Sigmoid colon (tissue), 7 donors: ENCODE results near the gene IRX5. TPM values are rescaled to one million over a fixed set of nuclear protein-coding genes. Genes with fewer than 3 reads are reported as not detected.

Experiments used
- DNase-seq: peaks from one replicate; pipeline ENCODE4 v3.0.0-alpha.2; 2019
- H3K27ac ChIP-seq, 4 donors: fragments of 200-600 bp; sonication (generic); one replicate each; pipeline ENCODE4 v1.5.1; 2016 to 2019; ENCODE audit warnings: mild to moderate bottlenecking in 1 of 4
- H3K27me3 ChIP-seq, 3 donors: fragments of 200-600 bp; sonication (generic); one replicate each; pipeline ENCODE4 v1.5.1; 2019; ENCODE audit warnings: mild to moderate bottlenecking in 1 of 3
- H3K36me3 ChIP-seq, 4 donors: fragments of 200-600 bp; sonication (generic); one replicate each; pipeline ENCODE4 v1.5.1; 2016 to 2019
- H3K4me1 ChIP-seq, 4 donors: fragments of 200-600 bp; sonication (generic); one replicate each; pipeline ENCODE4 v1.5.1; 2017 to 2019
- H3K4me3 ChIP-seq, 4 donors: fragments of 200-600 bp; sonication (generic); one replicate each; pipeline ENCODE4 v1.5.1; 2017 to 2019; ENCODE audit warnings: mild to moderate bottlenecking in 2 of 4, moderate library complexity in 1 of 4
- H3K9me3 ChIP-seq, 4 donors: fragments of 200-600 bp in 3 of 4; sonication (generic) in 3 of 4; one replicate each; pipeline versions ENCODE4 v1.5.1 to v1.6.1; 2013 to 2019
- EP300 ChIP-seq, 4 donors: sonication (generic); formaldehyde crosslinking; IDR thresholded peaks; one replicate each; pipeline ENCODE4 v1.6.1; 2017; ENCODE audit warnings: antibody characterized with exemption in 4 of 4
- POLR2A ChIP-seq, 2 donors: fragments of 450-650 bp; IDR thresholded peaks; one replicate each; pipeline ENCODE4 v1.6.1; 2016; ENCODE audit warnings: antibody characterized with exemption in 2 of 2, mild to moderate bottlenecking in 2 of 2, moderate library complexity in 2 of 2
- POLR2AphosphoS5 ChIP-seq, 4 donors: sonication (generic); formaldehyde crosslinking; IDR thresholded peaks; one replicate each; pipeline ENCODE4 v1.6.1; 2017; ENCODE audit warnings: antibody characterized with exemption in 4 of 4
- WGBS, 2 donors: extraction: QIAGEN DNeasy Blood & Tissue Kit; methylation state at CpG; one replicate each; pipeline ENCODE4 v1.1.7; 2013; 5-methylcytosine and 5-hydroxymethylcytosine counted together
- intact Hi-C: fragments of 100-400 bp; cut with DNase I; formaldehyde crosslinking; loops from one replicate; pipeline ENCODE4 v1.15.1; 2023
- polyA plus RNA-seq, 3 donors: library from polyadenylated mRNA; stranded (reverse); fragments of 200-250 nt; gene quantifications; one replicate each; pipeline ENCODE4 v1.2.3, GENCODE V29; 2013
- total RNA-seq, 4 donors: library from RNA; depleted of rRNA; stranded (reverse); fragments of >200 nt; gene quantifications; one replicate each; pipeline ENCODE4 v1.1.0, GENCODE V29; 2016
- TF ChIP-seq, protein P1 (sequence below), 4 experiments: fragments of 450-650 bp in 3 of 4; fragments of 200-600 bp in 1 of 4; IDR thresholded peaks; one replicate each; pipeline ENCODE4 v1.5.1; 2016 to 2019; ENCODE audit warnings: antibody characterized with exemption in 4 of 4, mild to moderate bottlenecking in 3 of 4, moderate library complexity in 2 of 4
- donor health status: healthy with polysubstance abuse.
- donor health status: Bipolar disorder and iron deficiency.
- donor health status: healthy.

The IRX5 gene
- total and polyA plus RNA-seq, 7 donors = not detected

DNA sequence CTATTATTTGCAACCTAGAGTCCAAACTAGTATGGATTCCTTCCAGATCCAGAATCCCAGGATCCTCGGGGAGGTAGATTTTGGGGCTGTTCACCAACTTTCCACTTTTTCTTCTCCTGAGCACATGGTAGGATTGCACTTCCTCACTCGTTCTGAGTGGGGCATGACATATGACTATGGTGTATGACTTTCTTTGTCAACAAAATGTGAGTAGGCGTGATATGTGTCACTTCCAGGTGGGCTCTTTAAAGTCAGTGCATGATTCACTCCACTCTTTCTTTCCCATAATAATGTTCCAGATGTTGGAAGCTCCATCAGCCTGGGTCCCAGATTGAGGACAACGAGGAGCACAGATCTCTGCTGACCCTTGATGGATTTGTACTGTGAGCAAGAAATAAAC lies 21.5 kb downstream of the IRX5 start:
- peaks cover 0 to 54% (median 7%) of the 10 kb centered on the region in 3 donors for H3K27me3 ChIP-seq
- no peak overlapping the region for H3K27ac ChIP-seq
- intact Hi-C loops = no loop called here

DNA sequence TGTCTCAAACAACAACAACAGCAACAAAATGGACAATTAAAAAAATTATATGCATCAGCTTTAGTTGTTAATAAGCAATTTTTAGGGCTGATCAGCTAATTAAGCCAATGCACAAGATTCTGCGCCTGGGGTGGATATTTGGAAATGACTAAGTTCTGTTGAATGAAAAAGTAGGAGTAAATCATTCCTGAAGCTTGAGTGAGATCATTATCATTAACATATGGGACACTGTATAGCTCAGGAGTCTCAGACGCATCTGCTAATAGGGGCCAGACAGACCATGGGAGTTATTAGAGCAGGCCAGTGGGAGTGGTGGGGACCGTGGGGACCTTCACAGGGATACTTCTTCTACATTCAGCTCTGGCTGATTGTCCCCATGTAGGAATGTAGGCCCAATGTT lies 22.8 kb downstream of the IRX5 start:
- Histone ChIP-seq H3K9me3 (no peaks in the 10 kb centered on the region), H3K36me3 (no peaks in the 10 kb centered on the region), H3K4me3 (no peak overlapping the region), H3K27me3 (peaks cover 0 to 53% (median 7%) of the 10 kb centered on the region in 3 donors), H3K27ac (no peak overlapping the region), H3K4me1 (no peaks in the 10 kb centered on the region)
- DNase-seq = no peak
- TF ChIP-seq EP300 (IDR thresholded peaks at IDR 0.05) (no peak), POLR2AphosphoS5 (IDR thresholded peaks at IDR 0.05) (no peak), POLR2A (IDR thresholded peaks at IDR 0.05) (no peak)
- TF ChIP-seq, protein P1, sequence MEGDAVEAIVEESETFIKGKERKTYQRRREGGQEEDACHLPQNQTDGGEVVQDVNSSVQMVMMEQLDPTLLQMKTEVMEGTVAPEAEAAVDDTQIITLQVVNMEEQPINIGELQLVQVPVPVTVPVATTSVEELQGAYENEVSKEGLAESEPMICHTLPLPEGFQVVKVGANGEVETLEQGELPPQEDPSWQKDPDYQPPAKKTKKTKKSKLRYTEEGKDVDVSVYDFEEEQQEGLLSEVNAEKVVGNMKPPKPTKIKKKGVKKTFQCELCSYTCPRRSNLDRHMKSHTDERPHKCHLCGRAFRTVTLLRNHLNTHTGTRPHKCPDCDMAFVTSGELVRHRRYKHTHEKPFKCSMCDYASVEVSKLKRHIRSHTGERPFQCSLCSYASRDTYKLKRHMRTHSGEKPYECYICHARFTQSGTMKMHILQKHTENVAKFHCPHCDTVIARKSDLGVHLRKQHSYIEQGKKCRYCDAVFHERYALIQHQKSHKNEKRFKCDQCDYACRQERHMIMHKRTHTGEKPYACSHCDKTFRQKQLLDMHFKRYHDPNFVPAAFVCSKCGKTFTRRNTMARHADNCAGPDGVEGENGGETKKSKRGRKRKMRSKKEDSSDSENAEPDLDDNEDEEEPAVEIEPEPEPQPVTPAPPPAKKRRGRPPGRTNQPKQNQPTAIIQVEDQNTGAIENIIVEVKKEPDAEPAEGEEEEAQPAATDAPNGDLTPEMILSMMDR (IDR thresholded peaks at IDR 0.05) = no peak
- WGBS, 2 donors = 88 to 90% methylated on average over 3 of the region's 3 CpGs
- intact Hi-C loops = no loop called here

More for the DNA sequence above, 21.5 kb downstream of the IRX5 start:
- DNase-seq = no peak
- Histone ChIP-seq H3K9me3 (no peaks in the 10 kb centered on the region), H3K4me1 (no peaks in the 10 kb centered on the region), H3K4me3 (no peak overlapping the region), H3K36me3 (no peaks in the 10 kb centered on the region)
- WGBS, 2 donors = 62 to 63% methylated on average over 4 of the region's 4 CpGs
- TF ChIP-seq, protein P1 (IDR thresholded peaks at IDR 0.05) = no peak
- TF ChIP-seq EP300 (IDR thresholded peaks at IDR 0.05) (no peak), POLR2AphosphoS5 (IDR thresholded peaks at IDR 0.05) (no peak), POLR2A (IDR thresholded peaks at IDR 0.05) (no peak)

DNA sequence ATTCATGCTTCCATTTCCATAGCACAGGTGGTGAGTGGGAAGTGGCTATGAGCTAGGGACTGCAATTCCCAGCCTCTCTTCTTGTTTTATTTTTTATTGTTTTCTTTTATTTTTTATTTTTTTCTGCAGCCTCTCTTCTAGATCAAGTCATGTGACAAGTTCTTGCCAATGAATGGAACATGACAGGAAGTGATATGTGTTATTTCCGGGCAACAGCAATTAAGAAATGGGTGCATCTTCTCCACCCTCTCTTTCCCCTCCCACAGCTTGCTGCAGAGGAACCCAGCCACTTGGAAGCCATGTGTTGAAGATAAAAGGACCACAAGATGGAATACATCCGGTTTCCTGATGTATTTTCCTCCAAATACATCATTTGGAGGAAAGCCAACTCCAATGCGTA lies 23.6 kb downstream of the IRX5 start:
- Histone ChIP-seq H3K4me3 (no peak overlapping the region), H3K27me3 (peaks cover 0 to 46% (median 7%) of the 10 kb centered on the region in 3 donors), H3K36me3 (no peaks in the 10 kb centered on the region), H3K9me3 (no peaks in the 10 kb centered on the region), H3K27ac (no peak overlapping the region), H3K4me1 (no peaks in the 10 kb centered on the region)
- 66 to 72% methylated on average over 3 of the region's 3 CpGs for WGBS, 2 donors
- no peak for TF ChIP-seq POLR2A (IDR thresholded peaks at IDR 0.05)
- TF ChIP-seq EP300 (IDR thresholded peaks at IDR 0.05) = no peak
- no peak for TF ChIP-seq POLR2AphosphoS5 (IDR thresholded peaks at IDR 0.05)
- DNase-seq = no peak
- intact Hi-C loops = no loop called here

DNA sequence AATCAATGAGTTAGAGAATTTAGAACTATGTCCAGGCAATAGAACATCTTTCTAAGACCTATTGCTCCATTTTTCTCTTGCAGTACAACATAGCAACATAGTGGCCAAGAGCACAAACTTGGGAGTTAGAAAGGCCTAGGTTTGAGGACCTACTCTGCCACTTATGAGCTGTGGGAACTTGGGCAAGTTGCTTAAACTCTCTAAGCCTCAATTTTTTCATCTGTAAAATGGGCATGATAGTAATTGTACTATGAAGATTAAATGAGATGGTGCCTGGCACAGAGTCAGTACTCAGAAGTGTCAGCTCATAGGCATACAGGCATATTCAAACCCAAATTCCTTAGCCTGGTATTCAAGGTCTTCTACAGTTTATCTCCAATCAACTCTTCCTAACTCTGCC lies 25.1 kb downstream of the IRX5 start:
- Histone ChIP-seq H3K4me3 (no peak overlapping the region), H3K9me3 (no peaks in the 10 kb centered on the region), H3K36me3 (no peaks in the 10 kb centered on the region), H3K27me3 (peaks cover 0 to 31% (median 7%) of the 10 kb centered on the region in 3 donors), H3K4me1 (no peaks in the 10 kb centered on the region), H3K27ac (no peak overlapping the region)
- TF ChIP-seq POLR2A (IDR thresholded peaks at IDR 0.05) (no peak), EP300 (IDR thresholded peaks at IDR 0.05) (no peak), POLR2AphosphoS5 (IDR thresholded peaks at IDR 0.05) (no peak)
- TF ChIP-seq, protein P1 (IDR thresholded peaks at IDR 0.05) = no peak
- DNase-seq = no peak
- intact Hi-C loops = no loop called here

DNA sequence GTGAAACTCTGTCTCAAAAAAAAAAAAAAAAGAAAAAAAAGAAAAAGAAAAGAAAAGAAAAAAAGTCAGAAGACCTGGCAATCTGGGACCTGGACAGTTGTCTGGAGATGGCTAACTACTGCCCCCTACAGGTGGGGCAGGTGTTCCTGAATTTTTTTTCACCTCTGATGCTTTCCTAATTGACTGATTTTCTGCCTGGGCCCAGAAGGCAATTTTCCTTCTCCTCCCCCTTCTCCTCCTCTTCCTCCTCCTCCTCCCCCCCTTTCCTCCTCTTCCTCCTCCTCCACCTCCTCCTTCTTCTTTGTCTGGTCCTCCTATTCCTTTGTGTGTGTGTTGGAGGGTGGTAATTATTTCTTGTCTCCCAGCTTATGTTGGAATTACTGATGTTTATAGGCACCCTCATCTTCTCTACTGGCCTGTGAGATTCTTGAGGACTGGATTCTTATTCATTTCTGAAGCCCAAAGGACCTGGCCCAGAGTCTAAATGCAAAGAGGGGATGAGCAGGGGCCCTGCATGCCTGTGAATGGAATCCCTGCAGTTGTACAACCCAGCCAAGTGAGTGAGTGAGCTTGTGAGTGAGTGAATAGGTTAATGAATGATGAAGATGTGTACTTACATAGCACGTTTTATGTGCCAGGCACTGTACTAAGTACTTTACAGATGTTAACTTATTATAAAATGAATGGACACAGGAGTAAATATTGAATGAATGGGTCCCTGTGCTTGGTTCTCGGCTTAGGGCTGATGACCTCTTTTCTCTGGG lies 26.9 kb downstream of the IRX5 start:
- Histone ChIP-seq H3K9me3 (no peaks in the 10 kb centered on the region), H3K4me3 (no peak overlapping the region), H3K27ac (no peak overlapping the region), H3K27me3 (peaks cover 0 to 18% (median 0%) of the 10 kb centered on the region in 3 donors), H3K4me1 (no peaks in the 10 kb centered on the region), H3K36me3 (no peaks in the 10 kb centered on the region)
- 41 to 67% methylated on average over 2 of the region's 2 CpGs for WGBS, 2 donors
- intact Hi-C loops = no loop called here
- TF ChIP-seq POLR2AphosphoS5 (IDR thresholded peaks at IDR 0.05) = no peak
- no peak for DNase-seq
